Neural crest cell (in vitro differentiated cells): ENCODE measurements around the gene STPG2. TPM values are rescaled to one million over a fixed set of nuclear protein-coding genes. Genes with fewer than 3 reads are reported as not detected.

Experiments used
- DNase-seq: peaks from one replicate; pipeline ENCODE4 v3.0.0; 2021; ENCODE audit warnings: low read depth, mixed read lengths, low spot score
- H3K27ac Mint-ChIP-seq: one replicate; pipeline ENCODE4 v1.8.0; 2021; ENCODE audit warnings: mild to moderate bottlenecking, mixed read lengths; ENCODE audit not compliant: unreplicated experiment
- H3K27me3 Mint-ChIP-seq: 2 replicates; pipeline ENCODE4 v1.8.0; 2021; ENCODE audit warnings: low read depth, mild to moderate bottlenecking, mixed read lengths
- H3K36me3 Mint-ChIP-seq: 2 replicates; pipeline ENCODE4 v1.8.0; 2021; ENCODE audit warnings: low read depth, mild to moderate bottlenecking, mixed read lengths
- H3K4me1 Mint-ChIP-seq: 2 replicates; pipeline ENCODE4 v1.8.0; 2021; ENCODE audit warnings: mixed read lengths
- H3K4me3 Mint-ChIP-seq: one replicate; pipeline ENCODE4 v1.8.0; 2021; ENCODE audit warnings: mild to moderate bottlenecking, mixed read lengths
- H3K9me3 Mint-ChIP-seq: 2 replicates; pipeline ENCODE4 v1.8.0; 2021; ENCODE audit warnings: mixed read lengths
- CTCF ChIP-seq: fragments of 200-600 bp; sonication (generic); conservative IDR thresholded peaks from 2 replicates; pipeline ENCODE4 v1.5.0; 2021; ENCODE audit warnings: antibody characterized with exemption, mild to moderate bottlenecking
- total RNA-seq: library from RNA; stranded (reverse); gene quantifications from 2 replicates; pipeline ENCODE4 v1.2.1, GENCODE V29; 2021

The STPG2 gene
- total RNA-seq, 1 donor from 2014 or later, result 0.21 TPM

- no peak for TF ChIP-seq CTCF
- DNase-seq, result no peak
- Mint-ChIP-seq H3K36me3 (no peaks in the 10 kb centered on the region), H3K4me1 (no peaks in the 10 kb centered on the region), H3K27ac (no peak overlapping the region), H3K9me3 (peaks cover 4% of the 10 kb centered on the region), H3K4me3 (no peak overlapping the region), H3K27me3 (no peaks in the 10 kb centered on the region)
These were observed 314.6 kb downstream of the STPG2 start for GRCh38 chr4:97828646-97829045.

GRCh38 chr4:97819294-97819693, 324.0 kb downstream of the STPG2 start:
- no peak overlapping the region for H3K4me3 Mint-ChIP-seq
- no peaks in the 10 kb centered on the region for H3K36me3 Mint-ChIP-seq
- H3K27me3 Mint-ChIP-seq, result no peaks in the 10 kb centered on the region
- H3K9me3 Mint-ChIP-seq, result peaks cover 9% of the 10 kb centered on the region
- TF ChIP-seq CTCF, result no peak
- H3K4me1 Mint-ChIP-seq, result no peaks in the 10 kb centered on the region
- H3K27ac Mint-ChIP-seq, result no peak overlapping the region
- no peak for DNase-seq

- no peak for TF ChIP-seq CTCF
- Mint-ChIP-seq H3K36me3 (no peaks in the 10 kb centered on the region), H3K9me3 (no peaks in the 10 kb centered on the region), H3K4me3 (no peak overlapping the region), H3K4me1 (no peaks in the 10 kb centered on the region), H3K27ac (no peak overlapping the region), H3K27me3 (no peaks in the 10 kb centered on the region)
- DNase-seq, result no peak
These were observed 330.5 kb downstream of the STPG2 start for GRCh38 chr4:97812768-97813167.

- H3K27ac Mint-ChIP-seq, result no peak overlapping the region
These were observed 356.9 kb downstream of the STPG2 start for GRCh38 chr4:97786306-97786920.

GRCh38 chr4:97778174-97778573, 365.1 kb downstream of the STPG2 start:
- DNase-seq, result no peak
- H3K27ac Mint-ChIP-seq, result no peak overlapping the region
- no peaks in the 10 kb centered on the region for H3K4me1 Mint-ChIP-seq
- H3K4me3 Mint-ChIP-seq, result no peak overlapping the region
- no peak for TF ChIP-seq CTCF
- H3K9me3 Mint-ChIP-seq, result peaks cover 2% of the 10 kb centered on the region
- H3K36me3 Mint-ChIP-seq, result no peaks in the 10 kb centered on the region
- no peaks in the 10 kb centered on the region for H3K27me3 Mint-ChIP-seq

More at GRCh38 chr4:97786306-97786920, 356.9 kb downstream of the STPG2 start:
- Mint-ChIP-seq H3K36me3 (no peaks in the 10 kb centered on the region), H3K4me1 (no peaks in the 10 kb centered on the region), H3K27me3 (no peaks in the 10 kb centered on the region), H3K9me3 (peaks cover 5% of the 10 kb centered on the region), H3K4me3 (no peak overlapping the region)
- no peak for TF ChIP-seq CTCF
- DNase-seq, result no peak
